8988T (cell line): ENCODE measurements around the gene KLHL2.
"Not testable (repeated sequence)": the region's sequence is repeated elsewhere in the genome, so short reads cannot be mapped to it uniquely, and the experiment has no call there.

Experiments
- DNase-seq: peaks from one replicate; pipeline ENCODE4 v3.0.0; 2011

The KLHL2 gene

GRCh38 chr4:165207431-165208220, at the start of gene KLHL2:
KLHL2 (plus strand) TSS chr4:165207561; CDS start chr4:165207877, 316 bp downstream.
- DNase-seq: peak; percentile 67

- DNase-seq: no peak
These were observed 48.6 kb upstream of the KLHL2 start for GRCh38 chr4:165158762-165159161.

- no peak for DNase-seq
These were observed 43.1 kb upstream of the KLHL2 start for GRCh38 chr4:165164257-165164656.

GRCh38 chr4:165166872-165167271, 40.5 kb upstream of the KLHL2 start:
- DNase-seq: not testable (repeated sequence)

GRCh38 chr4:165167650-165168049, 39.7 kb upstream of the KLHL2 start:
- DNase-seq: no peak

- no peak for DNase-seq
These were observed 36.5 kb upstream of the KLHL2 start for GRCh38 chr4:165170819-165171218.

GRCh38 chr4:165175470-165175869, 31.9 kb upstream of the KLHL2 start:
- DNase-seq: not testable (repeated sequence)

- no peak for DNase-seq
These were observed 31.5 kb upstream of the KLHL2 start for GRCh38 chr4:165175879-165176278.

GRCh38 chr4:165177725-165178666, 29.4 kb upstream of the KLHL2 start:
- DNase-seq: no peak

GRCh38 chr4:165184220-165184619, 23.1 kb upstream of the KLHL2 start:
- DNase-seq: no peak

GRCh38 chr4:165184998-165185397, 22.4 kb upstream of the KLHL2 start:
- DNase-seq: not testable (repeated sequence)

GRCh38 chr4:165185448-165185847, 21.9 kb upstream of the KLHL2 start:
- no peak for DNase-seq

- DNase-seq: no peak
These were observed 16.6 kb upstream of the KLHL2 start for GRCh38 chr4:165190591-165191347.

GRCh38 chr4:165191348-165191656, 16.1 kb upstream of the KLHL2 start:
- DNase-seq: no peak

- DNase-seq: no peak
These were observed 15.4 kb upstream of the KLHL2 start for GRCh38 chr4:165191814-165192499.

- no peak for DNase-seq
These were observed 14.9 kb upstream of the KLHL2 start for GRCh38 chr4:165192500-165192898.

GRCh38 chr4:165192956-165193355, 14.4 kb upstream of the KLHL2 start:
- no peak for DNase-seq

- no peak for DNase-seq
These were observed 13.0 kb upstream of the KLHL2 start for GRCh38 chr4:165194368-165194767.

GRCh38 chr4:165198329-165198728, 9.0 kb upstream of the KLHL2 start:
- no peak for DNase-seq

GRCh38 chr4:165199286-165199685, 8.1 kb upstream of the KLHL2 start:
- DNase-seq: no peak

- no peak for DNase-seq
These were observed 7.6 kb upstream of the KLHL2 start for GRCh38 chr4:165199722-165200121.

- no peak for DNase-seq
These were observed 5.6 kb upstream of the KLHL2 start for GRCh38 chr4:165201806-165202205.
